ENCODE results near the gene ZC3H8.

DNA sequence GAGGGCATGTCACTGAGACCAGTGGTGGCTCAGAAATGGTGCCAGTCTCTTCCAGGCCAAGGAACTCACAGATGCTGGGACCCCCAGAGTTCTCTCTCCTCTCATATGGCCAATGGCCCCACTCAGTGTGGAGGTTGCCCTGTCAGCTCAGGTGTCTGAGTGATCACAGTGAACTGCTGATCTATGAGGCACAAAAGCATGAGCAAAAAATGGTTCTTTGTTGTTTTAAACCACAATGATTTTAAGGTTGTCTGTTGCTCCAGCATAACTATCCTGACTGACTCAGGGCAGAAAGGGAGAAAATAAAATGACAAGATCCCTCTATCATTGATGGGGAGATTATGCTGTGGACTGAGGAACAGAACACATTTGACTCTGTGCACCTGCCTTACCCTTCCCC, 58.9 kb downstream of the ZC3H8 start:
- TF ChIP-seq USF2 (IDR thresholded peaks at IDR 0.05), result no peak
- TF ChIP-seq, protein P1, sequence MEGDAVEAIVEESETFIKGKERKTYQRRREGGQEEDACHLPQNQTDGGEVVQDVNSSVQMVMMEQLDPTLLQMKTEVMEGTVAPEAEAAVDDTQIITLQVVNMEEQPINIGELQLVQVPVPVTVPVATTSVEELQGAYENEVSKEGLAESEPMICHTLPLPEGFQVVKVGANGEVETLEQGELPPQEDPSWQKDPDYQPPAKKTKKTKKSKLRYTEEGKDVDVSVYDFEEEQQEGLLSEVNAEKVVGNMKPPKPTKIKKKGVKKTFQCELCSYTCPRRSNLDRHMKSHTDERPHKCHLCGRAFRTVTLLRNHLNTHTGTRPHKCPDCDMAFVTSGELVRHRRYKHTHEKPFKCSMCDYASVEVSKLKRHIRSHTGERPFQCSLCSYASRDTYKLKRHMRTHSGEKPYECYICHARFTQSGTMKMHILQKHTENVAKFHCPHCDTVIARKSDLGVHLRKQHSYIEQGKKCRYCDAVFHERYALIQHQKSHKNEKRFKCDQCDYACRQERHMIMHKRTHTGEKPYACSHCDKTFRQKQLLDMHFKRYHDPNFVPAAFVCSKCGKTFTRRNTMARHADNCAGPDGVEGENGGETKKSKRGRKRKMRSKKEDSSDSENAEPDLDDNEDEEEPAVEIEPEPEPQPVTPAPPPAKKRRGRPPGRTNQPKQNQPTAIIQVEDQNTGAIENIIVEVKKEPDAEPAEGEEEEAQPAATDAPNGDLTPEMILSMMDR (IDR thresholded peaks at IDR 0.05), result no peak
- no peak for TF ChIP-seq EP300 (IDR thresholded peaks at IDR 0.05)
- no peak for TF ChIP-seq REST (IDR thresholded peaks at IDR 0.05)

Data from A549 (cell line).